Glomerular visceral epithelial cell (primary cell): ENCODE data around the gene RAF1.
"Not testable (repeated sequence)": the region's sequence is repeated elsewhere in the genome, so short reads cannot be mapped to it uniquely, and the experiment has no call there.

Source experiments
- DNase-seq: peaks from one replicate; pipeline ENCODE4 v3.0.0-alpha.2; 2016; ENCODE audit errors: extremely low spot score

RAF1 gene

GRCh38 chr3:12640853-12641252, 23.1 kb downstream of the RAF1 start:
- DNase-seq, result not testable (repeated sequence)

- no peak for DNase-seq
These were observed 25.8 kb downstream of the RAF1 start for GRCh38 chr3:12638105-12638504.

GRCh38 chr3:12633108-12633507, 30.8 kb downstream of the RAF1 start:
- DNase-seq, result no peak

GRCh38 chr3:12632523-12632922, 31.4 kb downstream of the RAF1 start:
- DNase-seq, result no peak

GRCh38 chr3:12630843-12631242, 33.1 kb downstream of the RAF1 start:
- DNase-seq, result not testable (repeated sequence)

- no peak for DNase-seq
These were observed 33.6 kb downstream of the RAF1 start for GRCh38 chr3:12630292-12630691.

GRCh38 chr3:12629560-12629959, 34.4 kb downstream of the RAF1 start:
- no peak for DNase-seq

GRCh38 chr3:12628813-12629212, 35.1 kb downstream of the RAF1 start:
- DNase-seq, result no peak

- no peak for DNase-seq
These were observed 36.5 kb downstream of the RAF1 start for GRCh38 chr3:12627370-12627769.

- DNase-seq, result not testable (repeated sequence)
These were observed 39.0 kb downstream of the RAF1 start for GRCh38 chr3:12624964-12625363.

GRCh38 chr3:12624056-12624455, 39.9 kb downstream of the RAF1 start:
- DNase-seq, result no peak

- no peak for DNase-seq
These were observed 41.6 kb downstream of the RAF1 start for GRCh38 chr3:12622335-12622734.

GRCh38 chr3:12620729-12621128, 43.2 kb downstream of the RAF1 start:
- DNase-seq, result no peak

GRCh38 chr3:12620305-12620704, 43.6 kb downstream of the RAF1 start:
- DNase-seq, result no peak

GRCh38 chr3:12618426-12618825, 45.5 kb downstream of the RAF1 start:
- no peak for DNase-seq

GRCh38 chr3:12615266-12615665, 48.7 kb downstream of the RAF1 start:
- DNase-seq, result no peak

- DNase-seq, result no peak
These were observed 50.7 kb downstream of the RAF1 start for GRCh38 chr3:12613250-12613649.

GRCh38 chr3:12612514-12613226, 51.2 kb downstream of the RAF1 start:
- no peak for DNase-seq

- DNase-seq, result no peak
These were observed 52.8 kb downstream of the RAF1 start for GRCh38 chr3:12611117-12611516.

GRCh38 chr3:12608376-12608775, 55.5 kb downstream of the RAF1 start:
- no peak for DNase-seq

- DNase-seq, result no peak
These were observed 59.9 kb downstream of the RAF1 start for GRCh38 chr3:12603969-12604368.

GRCh38 chr3:12601072-12601471, 62.8 kb downstream of the RAF1 start:
- no peak for DNase-seq

GRCh38 chr3:12598890-12599289, 65.0 kb downstream of the RAF1 start:
- no peak for DNase-seq

GRCh38 chr3:12593473-12593872, 70.4 kb downstream of the RAF1 start:
- DNase-seq, result no peak
